ENCODE data around the gene REG1B. TPM values are rescaled to one million over a fixed set of nuclear protein-coding genes. Genes with fewer than 3 reads are reported as not detected.

REG1B gene
- total RNA-seq, 4 donors from 2014 or later: not detected

DNA sequence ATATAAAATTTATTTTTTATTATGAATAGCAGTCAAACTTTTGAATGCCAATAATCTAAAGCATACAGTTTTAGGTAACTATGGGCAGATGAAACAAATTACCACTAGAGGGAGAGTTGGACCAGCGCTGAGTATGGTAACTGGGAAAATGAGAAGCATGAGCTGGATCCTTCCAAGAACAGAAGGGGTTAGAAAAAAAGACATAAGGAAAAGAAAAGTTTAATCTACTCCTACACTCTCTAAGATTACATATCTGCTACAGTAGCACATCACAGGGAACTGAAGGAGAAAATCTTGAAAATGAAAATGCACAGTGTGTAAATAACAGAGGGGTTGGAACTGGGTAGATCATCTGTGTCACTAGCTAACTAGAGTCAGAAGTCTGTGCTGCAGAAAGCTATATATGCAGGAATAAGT is 46.8 kb downstream of the REG1B start:
- H3K36me3 ChIP-seq: no peaks in the 10 kb centered on the region
- H3K4me1 ChIP-seq: no peaks in the 10 kb centered on the region
- H3K4me3 ChIP-seq: no peak overlapping the region
- H3K9me3 ChIP-seq: no peaks in the 10 kb centered on the region
- WGBS: 10% methylated on average over 1 of the region's 1 CpG
- no peak for DNase-seq (ENCODE audit: low spot score in 2 of 2)
- H3K27me3 ChIP-seq: no peaks in the 10 kb centered on the region
- H3K27ac ChIP-seq: no peak overlapping the region
- TF ChIP-seq POLR2AphosphoS5 (IDR thresholded peaks at IDR 0.05): no peak
- no peak for TF ChIP-seq POLR2A (IDR thresholded peaks at IDR 0.05)
- TF ChIP-seq, protein P1, sequence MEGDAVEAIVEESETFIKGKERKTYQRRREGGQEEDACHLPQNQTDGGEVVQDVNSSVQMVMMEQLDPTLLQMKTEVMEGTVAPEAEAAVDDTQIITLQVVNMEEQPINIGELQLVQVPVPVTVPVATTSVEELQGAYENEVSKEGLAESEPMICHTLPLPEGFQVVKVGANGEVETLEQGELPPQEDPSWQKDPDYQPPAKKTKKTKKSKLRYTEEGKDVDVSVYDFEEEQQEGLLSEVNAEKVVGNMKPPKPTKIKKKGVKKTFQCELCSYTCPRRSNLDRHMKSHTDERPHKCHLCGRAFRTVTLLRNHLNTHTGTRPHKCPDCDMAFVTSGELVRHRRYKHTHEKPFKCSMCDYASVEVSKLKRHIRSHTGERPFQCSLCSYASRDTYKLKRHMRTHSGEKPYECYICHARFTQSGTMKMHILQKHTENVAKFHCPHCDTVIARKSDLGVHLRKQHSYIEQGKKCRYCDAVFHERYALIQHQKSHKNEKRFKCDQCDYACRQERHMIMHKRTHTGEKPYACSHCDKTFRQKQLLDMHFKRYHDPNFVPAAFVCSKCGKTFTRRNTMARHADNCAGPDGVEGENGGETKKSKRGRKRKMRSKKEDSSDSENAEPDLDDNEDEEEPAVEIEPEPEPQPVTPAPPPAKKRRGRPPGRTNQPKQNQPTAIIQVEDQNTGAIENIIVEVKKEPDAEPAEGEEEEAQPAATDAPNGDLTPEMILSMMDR (IDR thresholded peaks at IDR 0.05): no peak
- no peak for TF ChIP-seq EP300 (IDR thresholded peaks at IDR 0.05)

- no peaks in the 10 kb centered on the region for H3K4me1 ChIP-seq
- H3K4me3 ChIP-seq: no peak overlapping the region
- H3K36me3 ChIP-seq: no peaks in the 10 kb centered on the region
- H3K9me3 ChIP-seq: no peaks in the 10 kb centered on the region
- H3K27ac ChIP-seq: no peak overlapping the region
- 58% methylated on average over 3 of the region's 3 CpGs for WGBS
- no peaks in the 10 kb centered on the region for H3K27me3 ChIP-seq
- TF ChIP-seq POLR2A (IDR thresholded peaks at IDR 0.05) (no peak), POLR2AphosphoS5 (IDR thresholded peaks at IDR 0.05) (no peak), EP300 (IDR thresholded peaks at IDR 0.05) (no peak)
- TF ChIP-seq, protein P1 (IDR thresholded peaks at IDR 0.05): no peak
- no peak for DNase-seq (ENCODE audit: low spot score in 2 of 2)
These were observed 47.8 kb downstream of the REG1B start for GRCh38 chr2:79039944-79040343.

Other genes with a start within 250 kb of the REG1B start
- not detected for gene REG3G, start 62.3 kb downstream of the REG1B start, total RNA-seq
- 1 to 10 TPM in 1 of 4 donors, not detected in 3; 1.5 TPM for gene REG1A, start 32.5 kb upstream of the REG1B start, total RNA-seq
- gene REG3A, start 71.8 kb upstream of the REG1B start, total RNA-seq: 1 to 10 TPM in 2 of 4 donors, not detected in 2; 1.8 to 2.8 TPM